GM21786 (cell line): ENCODE data around the gene STX1B.
"Not testable (repeated sequence)": the region's sequence is repeated elsewhere in the genome, so short reads cannot be mapped to it uniquely, and the experiment has no call there.

Experiments used
- ATAC-seq: cut with Tn5 transposase; IDR thresholded peaks from one replicate; pipeline ENCODE4 v1.9.1; 2021; ENCODE audit not compliant: unreplicated experiment

Gene STX1B

GRCh38 chr16:31010585-31011325, at the start of gene STX1B:
Gene STX1B (minus strand): TSS chr16:31010638. CDS start chr16:31010396, 242 bp downstream.
- ATAC-seq: no peak

- no peak for ATAC-seq
Measured at GRCh38 chr16:31055613-31056012, 45.2 kb upstream of the STX1B start.

GRCh38 chr16:31052114-31052513, 41.7 kb upstream of the STX1B start:
- ATAC-seq: no peak

- no peak for ATAC-seq
Measured at GRCh38 chr16:31050280-31051030, 40.0 kb upstream of the STX1B start.

GRCh38 chr16:31043898-31044481, 33.6 kb upstream of the STX1B start:
- no peak for ATAC-seq

- ATAC-seq: no peak
Measured at GRCh38 chr16:31043352-31043751, 32.9 kb upstream of the STX1B start.

GRCh38 chr16:31042866-31043265, 32.4 kb upstream of the STX1B start:
- ATAC-seq: no peak

GRCh38 chr16:31038993-31039392, 28.6 kb upstream of the STX1B start:
- ATAC-seq: no peak

GRCh38 chr16:31036691-31037090, 26.3 kb upstream of the STX1B start:
- ATAC-seq: no peak

GRCh38 chr16:31033709-31034492, 23.5 kb upstream of the STX1B start:
- ATAC-seq: peak; percentile 45

- ATAC-seq: peak; percentile 80
Measured at GRCh38 chr16:31032736-31033708, 22.6 kb upstream of the STX1B start, which contains the start of gene STX4. Gene STX4 (plus strand): TSS chr16:31033558. CDS start chr16:31033806, 248 bp downstream.

- no peak for ATAC-seq
Measured at GRCh38 chr16:31031276-31031675, 20.8 kb upstream of the STX1B start.

GRCh38 chr16:31029272-31029671, 18.8 kb upstream of the STX1B start:
- no peak for ATAC-seq

GRCh38 chr16:31025339-31025738, 14.9 kb upstream of the STX1B start:
- ATAC-seq: no peak

- ATAC-seq: no peak
Measured at GRCh38 chr16:31023627-31024226, 13.3 kb upstream of the STX1B start.

- ATAC-seq: no peak
Measured at GRCh38 chr16:31023252-31023602, 12.8 kb upstream of the STX1B start.

- no peak for ATAC-seq
Measured at GRCh38 chr16:31022544-31023251, 12.3 kb upstream of the STX1B start.

GRCh38 chr16:31020536-31020935, 10.1 kb upstream of the STX1B start:
- no peak for ATAC-seq

- not testable (repeated sequence) for ATAC-seq
Measured at GRCh38 chr16:31017756-31018155, 7.3 kb upstream of the STX1B start.
